Diencephalon (tissue), 1 donor: ENCODE results near the gene TICRR. TPM values are rescaled to one million over a fixed set of nuclear protein-coding genes. Genes with fewer than 3 reads are reported as not detected.

ENCODE experiments used
- total RNA-seq: library from RNA; depleted of rRNA; stranded (reverse); fragments of >200 nt; gene quantifications from one replicate; pipeline ENCODE4 v1.2.3, GENCODE V29; 2014

TICRR gene
- 2.8 TPM for total RNA-seq

DNA sequence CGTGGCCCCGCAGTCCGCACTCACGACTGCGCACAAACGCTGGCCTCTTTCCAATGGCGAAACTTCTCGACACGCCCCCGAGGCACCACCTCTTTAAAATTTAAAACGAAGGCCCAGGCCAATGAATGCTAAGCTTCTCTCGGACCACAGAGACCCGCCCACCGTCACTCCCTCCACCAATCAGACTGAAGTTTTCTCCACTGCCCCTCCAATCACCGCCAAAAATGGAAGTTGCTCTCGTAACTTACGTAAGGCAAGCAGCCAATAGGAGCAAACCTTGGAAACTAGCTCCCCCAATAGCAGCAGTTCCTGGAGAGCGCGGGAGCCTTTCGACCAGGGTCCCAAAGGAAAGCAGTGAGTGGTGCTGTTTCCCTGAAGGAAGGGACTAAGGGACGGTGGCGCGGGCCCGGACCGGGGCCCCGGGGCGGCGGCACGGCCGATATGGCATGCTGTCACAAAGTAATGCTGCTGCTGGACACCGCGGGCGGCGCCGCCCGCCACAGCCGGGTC lies at the start of gene TICRR:
Gene TICRR, plus strand, starts transcription at position 324 of the 510 bp plus-strand sequence. Its CDS starts 118 bp downstream, at position 442.

DNA sequence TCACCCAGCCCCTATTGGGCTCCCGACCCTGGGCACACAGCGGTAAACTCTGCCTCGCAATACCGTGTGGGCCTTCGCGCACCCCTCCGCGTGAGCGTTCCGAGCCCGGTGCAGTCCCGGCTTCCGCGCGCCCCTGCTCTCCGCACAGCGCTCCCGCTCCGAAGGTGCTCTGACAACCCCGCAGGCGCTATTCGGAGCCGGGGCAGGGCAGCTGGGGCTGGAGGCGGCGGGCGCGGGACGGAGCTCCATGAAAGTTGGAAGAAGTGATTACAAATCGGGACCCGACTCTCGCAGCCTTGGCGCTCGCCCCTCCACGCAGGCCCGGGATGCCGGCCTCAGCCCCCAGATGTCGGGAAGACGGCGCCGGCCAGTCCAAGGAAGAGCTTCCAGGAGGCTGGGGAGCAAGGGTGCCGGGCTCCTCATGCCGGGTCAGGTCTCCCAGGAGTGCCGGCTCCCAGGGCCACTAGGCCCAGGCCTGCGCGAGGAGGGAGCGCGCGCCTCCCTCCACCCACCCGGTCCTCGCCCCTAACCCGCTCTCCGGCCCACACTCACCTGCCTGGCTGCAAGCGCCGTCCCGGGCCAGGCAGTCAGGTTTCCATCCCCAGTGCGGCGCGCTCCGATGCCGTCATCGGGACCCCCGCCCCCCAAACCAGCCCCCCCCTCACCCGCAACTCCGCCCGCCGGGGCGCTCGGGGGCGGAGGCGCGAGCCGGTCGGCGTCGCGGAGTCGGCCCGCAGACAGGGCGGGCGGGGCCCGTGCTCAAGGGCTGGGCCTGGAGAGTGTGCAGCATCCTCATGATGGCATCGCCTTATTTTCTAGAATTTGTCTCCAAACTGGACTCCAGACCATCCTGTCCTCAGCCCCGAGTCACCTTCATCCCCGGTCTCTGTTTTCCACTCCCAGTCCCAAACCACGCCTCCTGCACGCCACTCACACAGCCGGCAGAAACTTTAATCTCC lies 79.9 kb downstream of the TICRR start, which contains the start of gene KIF7:
Gene KIF7, minus strand, starts transcription at position 621 of the 959 bp plus-strand sequence. CDS start 2,537 bp downstream, outside the sequence.

Other genes starting within 250 kb of the TICRR start
- 32.3 TPM for gene POLG, start 240.6 kb upstream of the TICRR start, total RNA-seq
- gene RHCG, start 78.9 kb upstream of the TICRR start, total RNA-seq, result 1.8 TPM
- gene KIF7, start 80.0 kb downstream of the TICRR start, total RNA-seq, result 5.1 TPM
- under 0.01 TPM for gene PLIN1, start 103.9 kb downstream of the TICRR start, total RNA-seq
- 17.5 TPM for gene PEX11A, start 115.3 kb downstream of the TICRR start, total RNA-seq
- gene WDR93, start 115.3 kb downstream of the TICRR start, total RNA-seq, result 2.1 TPM
- 2.5 TPM for gene MESP1, start 175.8 kb downstream of the TICRR start, total RNA-seq
- gene MESP2, start 200.9 kb downstream of the TICRR start, total RNA-seq, result 0.92 TPM
- gene ANPEP, start 239.4 kb downstream of the TICRR start, total RNA-seq, result 0.69 TPM